ENCODE data around the gene MAP3K5.
A peak's percentile ranks its signal among the peaks of the same experiment; 100 is the strongest.
"Not testable (repeated sequence)": the region's sequence is repeated elsewhere in the genome, so short reads cannot be mapped to it uniquely, and the experiment has no call there.

MAP3K5 gene

DNA sequence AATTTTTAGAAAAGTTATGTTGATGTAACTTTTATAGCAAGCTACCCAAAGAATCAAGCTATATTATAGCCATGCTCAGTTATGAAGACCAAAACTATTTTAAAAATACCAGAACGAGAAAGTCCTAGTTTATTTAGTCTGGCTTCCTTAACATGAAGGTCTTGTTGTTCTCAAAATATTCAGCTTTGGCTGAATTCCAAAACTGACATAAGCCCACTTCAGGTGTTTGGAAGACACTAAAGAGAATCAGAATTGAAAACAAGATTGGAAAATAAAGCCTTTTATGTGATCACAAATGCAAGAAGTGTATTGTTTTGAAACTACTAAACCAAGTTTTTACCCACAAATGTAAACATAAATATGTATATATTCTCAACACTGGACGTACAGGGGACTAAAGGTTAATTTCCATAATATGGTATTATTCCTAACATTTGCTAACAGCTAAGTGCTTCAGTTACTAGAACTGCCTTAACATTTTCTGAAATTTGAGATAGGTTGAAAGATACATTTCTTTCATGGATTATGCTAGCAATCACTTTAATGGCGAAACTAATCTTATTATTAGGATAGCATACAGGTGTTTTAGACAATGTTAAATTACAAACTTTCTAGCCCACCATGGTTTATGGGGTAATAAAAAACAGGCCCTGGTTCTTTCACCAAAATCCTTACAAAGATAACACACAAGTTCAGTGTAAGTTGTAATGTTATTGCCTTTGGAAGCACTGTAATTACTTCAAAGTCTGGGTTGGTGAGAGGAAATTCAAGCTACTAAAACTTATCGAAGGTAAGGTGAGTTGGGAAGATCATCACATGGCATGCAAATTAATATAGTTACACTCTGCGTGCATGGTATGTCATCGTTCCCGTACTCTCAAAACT is 1.6 kb downstream of the MAP3K5 start:
- DNase-seq = peak; percentile 63

DNA sequence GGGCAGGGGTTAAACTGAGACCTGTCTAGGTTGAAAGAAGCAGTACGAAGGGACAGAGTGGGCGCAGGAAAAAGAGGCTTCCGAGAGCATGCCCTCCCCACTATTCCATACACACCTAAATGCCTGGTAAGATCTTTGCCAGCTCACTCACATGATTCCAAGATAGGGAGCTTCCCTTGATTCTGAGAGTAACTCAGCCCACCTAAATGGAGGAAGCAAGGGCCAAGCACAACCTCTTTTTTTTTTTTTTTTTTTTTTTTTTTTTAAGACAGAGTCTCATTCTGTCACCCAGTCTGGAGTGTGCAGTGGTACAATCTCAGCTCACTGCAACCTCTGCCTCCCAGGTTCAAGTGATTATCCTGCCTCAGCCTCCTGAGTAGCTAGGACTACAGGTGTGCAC is 2.8 kb downstream of the MAP3K5 start:
- DNase-seq = not testable (repeated sequence)

DNA sequence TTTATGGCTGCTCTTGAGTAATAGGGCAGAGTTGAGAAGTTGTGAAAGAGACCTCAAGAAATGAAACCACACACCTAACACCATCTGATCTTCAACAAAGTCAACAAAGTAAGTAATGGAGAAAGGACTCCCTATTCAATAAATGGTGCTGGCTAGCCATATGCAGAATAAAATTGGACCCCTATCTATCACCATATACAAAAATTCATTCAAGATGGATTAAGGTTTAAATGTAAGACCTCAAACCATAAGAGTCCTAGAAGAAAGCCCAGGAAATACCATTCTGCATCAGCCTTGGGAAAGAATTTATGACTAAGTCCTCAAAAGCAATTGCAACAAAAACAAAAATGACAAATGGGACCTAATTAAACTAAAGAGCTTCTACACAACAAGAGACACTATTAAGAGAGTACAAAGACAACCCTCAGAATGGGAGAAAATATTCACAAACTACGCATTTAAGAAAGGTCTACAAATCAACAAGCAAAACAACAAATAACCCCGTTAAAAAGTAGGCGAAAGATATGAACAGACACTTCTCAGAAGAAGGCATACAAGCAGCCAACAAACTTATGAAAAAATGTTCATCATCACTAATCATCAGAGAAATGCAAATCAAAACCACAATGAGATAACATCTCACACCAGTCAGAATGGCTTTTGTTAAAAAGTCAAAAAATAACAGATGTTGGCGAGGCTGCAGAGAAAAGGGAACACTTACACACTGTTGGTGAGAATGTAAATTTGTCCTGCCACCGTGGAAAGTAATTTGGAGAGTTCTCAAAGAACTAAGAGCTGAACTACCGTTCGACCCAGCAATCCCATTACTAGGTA is 4.0 kb downstream of the MAP3K5 start:
- no peak for DNase-seq

DNA sequence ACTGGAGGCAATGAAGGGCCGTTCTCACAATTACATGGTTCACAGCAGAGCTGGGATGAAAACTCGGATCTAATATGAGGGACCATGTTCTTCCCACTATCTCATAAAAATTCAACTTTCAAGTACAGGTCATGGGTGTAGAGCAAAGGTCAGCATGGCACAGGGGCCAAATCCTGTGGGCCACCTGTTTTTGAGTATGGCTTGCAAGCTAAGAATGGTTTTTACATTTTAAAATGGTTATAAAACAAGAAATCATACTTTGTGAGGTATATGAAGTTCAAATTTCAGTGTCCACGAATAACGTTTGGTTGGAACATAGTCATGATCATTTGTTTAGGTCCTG is 4.6 kb downstream of the MAP3K5 start:
- no peak for DNase-seq

DNA sequence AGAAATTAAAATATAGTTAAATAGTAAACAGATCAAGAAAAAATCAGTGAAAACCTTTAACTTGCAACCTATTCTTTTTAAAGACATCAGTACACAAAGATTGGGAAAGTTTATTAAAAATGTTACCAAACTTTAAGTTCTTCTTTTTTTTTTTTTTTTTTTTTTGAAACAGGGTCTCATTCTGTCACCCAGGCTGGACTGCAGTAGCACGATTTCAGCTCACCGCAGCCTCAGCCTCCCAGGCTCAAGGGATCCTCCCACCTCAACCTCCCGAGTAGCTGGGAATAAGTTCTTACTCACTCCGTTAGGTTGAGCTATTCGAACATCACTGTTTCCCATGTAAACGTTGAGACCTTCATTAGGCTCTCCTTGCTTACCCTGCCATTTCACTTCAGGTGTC is 5.6 kb downstream of the MAP3K5 start:
- no peak for DNase-seq

DNA sequence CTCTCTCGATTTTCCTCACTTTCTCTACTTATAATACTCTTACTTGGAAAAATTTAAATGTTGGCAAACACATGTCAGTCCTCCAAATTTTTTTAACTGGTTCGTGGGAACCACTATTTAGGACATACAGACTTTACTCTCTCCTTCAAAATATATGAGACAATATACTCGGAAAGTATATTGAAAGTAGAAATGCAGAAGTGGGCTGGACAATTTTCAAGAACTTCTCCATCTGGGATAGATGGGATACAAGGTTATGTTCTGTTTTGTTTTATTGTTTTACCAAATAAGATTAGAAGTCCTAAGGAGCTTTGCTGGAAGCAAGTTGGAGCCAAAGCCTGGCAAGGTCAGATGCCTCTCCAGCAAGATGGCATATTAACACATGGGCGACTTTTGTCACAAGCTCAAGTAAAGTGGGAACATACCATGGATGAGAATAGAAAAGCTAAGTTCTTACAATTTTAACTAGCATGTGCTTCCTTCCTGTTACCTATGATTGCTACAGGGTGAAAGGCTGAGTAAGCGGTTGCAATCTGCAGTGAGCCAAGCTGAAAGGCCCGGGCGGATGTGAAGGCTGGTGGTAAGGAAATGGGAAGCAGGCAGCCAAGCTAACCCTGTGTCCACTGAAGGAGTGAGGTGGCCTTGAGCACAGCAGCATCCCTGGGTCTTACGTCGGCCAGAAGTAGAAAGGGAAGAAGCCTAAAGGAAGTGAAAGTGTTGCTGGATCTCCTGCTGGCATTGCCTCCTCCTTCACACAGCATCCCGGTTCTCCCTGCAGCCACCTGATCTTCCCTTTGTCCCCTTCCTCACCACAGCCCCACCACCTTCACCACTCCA is 7.1 kb downstream of the MAP3K5 start:
- no peak for DNase-seq

DNA sequence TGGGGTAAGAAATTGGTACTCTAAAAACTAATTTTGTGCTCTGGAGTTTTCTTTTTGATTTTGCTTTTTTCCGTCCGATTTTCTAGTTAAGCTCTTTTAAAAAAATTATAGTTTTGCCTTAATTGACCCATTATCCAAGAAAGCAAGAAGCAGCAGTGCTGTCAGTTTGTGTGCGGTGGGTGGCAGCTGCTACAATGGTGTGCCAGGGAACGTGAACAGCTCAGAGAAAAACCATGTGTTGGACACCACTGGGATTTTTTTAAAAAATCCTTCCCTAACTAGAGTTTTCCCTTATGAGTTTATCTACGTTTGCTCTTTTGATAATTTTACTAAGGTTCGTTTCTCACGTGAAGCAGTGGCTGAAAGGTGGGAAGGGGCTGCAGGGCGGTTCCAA is 8.0 kb downstream of the MAP3K5 start:
- DNase-seq = no peak

DNA sequence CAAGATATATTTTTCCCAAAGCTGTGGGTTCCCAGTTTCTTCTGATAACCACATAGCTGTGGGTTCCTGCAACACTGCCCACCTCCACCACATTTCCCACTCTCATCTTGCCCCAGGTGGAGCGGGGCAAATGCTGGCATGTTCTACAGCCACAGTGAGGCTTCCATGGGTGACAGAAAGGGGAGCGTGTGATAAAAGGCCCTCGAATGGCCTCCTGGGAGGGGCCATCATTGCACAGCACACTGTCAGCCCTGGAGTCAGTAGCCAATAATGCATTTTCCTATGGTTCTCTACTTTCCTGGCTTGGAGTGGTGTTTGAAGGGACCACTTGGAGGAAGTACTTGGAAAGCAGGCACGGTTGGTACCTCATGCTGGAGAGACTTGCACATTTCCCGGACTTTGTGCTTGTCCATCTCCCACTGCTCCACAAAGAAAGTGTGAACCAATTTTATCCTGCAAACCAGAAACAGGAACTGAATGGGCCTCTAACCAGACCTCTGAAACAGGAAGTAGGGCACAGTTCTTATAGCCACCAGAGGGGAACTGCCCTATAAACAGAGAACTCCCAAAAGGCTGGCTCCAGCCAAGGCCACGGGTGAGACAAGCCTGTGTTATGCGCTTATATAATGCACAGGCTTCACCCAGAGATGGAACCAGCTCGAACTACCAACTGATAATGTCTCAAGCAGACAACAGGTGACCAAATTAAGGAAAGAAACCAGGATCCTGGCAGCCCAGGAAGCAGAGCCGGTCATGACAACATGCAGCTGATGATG is 8.6 kb downstream of the MAP3K5 start:
- DNase-seq = no peak

DNA sequence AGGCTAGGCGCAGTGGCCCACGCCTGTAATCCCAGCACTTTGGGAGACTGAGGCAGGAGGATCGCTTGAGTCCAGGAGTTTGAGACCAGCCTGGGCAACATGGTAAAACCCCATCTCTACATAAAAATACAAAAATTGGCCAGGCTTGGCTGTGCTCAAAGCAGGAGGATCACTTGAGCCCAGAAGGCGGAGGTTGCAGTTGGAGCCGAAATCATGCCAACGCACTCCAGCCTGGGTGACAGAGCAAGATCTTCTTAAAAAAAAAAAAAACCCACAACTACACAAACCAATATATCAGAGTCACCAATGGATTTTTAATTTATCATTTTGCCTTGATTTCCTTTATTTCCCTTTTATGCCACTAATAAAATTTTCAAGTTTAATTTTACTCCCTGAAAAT is 9.3 kb downstream of the MAP3K5 start:
- DNase-seq = no peak

DNA sequence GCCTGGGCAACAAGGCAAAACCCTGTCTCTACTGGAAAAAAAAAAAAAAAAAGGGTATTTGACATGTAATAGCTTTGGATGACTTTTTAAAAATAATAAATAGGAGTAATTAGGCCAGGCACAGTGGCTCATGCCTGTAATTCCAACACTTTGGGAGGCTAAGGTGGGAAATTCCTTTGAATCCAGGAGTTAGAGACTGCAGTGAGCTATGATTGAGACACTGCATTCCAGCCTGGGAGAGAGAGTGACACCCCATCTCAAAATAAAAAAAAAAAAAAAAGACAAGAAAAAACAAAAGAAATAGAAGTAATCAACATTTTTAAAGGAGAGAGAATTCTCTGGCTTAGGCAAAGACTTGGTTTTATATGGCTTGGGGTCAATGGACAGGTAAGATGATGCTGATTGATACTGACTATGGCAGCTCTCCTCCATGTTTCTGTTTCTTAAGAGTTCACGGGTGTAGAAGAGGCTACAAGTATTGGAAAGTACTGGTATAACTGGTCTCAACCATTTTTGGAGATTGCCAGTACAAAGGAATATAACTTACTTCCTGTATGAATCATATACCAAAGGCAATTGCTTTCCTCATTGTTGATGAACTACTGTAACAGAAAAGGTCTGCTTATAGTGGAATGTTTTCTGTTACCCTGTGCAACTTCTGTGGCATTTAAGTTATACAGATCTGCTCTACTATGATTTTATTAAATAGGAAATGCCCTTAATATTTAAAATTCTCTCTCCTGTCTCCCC is 10.1 kb downstream of the MAP3K5 start:
- DNase-seq = peak; percentile 33

DNA sequence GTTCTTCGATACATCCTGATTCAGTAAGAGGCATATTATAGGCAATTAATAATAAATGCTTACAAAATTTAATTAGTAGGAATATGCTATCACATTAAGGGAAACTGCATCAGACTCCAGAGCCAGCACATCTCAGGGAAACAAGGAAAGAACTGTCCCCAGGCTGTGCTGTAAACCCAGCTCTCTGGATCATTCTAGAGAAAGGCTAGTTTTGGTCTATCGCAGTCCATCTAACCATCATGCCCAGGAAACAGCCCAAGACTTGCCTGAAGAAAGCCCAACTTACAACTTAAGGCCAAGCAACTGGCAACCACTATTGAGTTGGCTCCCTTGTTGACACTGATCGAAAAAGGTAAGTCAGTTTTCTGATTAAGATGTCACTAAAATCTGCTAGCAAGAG is 11.3 kb downstream of the MAP3K5 start:
- DNase-seq = no peak

DNA sequence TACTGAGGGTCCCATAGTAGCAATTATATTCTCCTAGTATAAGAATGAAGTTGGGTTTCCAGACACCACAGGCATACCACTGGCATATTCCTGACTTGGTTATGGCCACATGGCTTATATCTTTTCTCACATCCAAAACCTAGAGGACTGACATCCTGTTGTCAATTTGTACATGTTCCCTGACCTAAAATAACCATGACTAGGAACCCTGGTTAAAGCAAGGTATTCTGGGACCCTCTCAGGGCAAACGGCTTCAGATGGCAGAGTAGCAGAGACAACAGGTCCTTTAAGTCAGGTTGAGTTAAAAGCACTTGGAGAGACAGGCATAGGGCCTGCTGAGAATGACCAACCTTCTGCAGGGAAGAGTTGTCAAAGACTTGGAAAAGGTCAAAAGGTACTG is 12.6 kb downstream of the MAP3K5 start:
- DNase-seq = no peak

DNA sequence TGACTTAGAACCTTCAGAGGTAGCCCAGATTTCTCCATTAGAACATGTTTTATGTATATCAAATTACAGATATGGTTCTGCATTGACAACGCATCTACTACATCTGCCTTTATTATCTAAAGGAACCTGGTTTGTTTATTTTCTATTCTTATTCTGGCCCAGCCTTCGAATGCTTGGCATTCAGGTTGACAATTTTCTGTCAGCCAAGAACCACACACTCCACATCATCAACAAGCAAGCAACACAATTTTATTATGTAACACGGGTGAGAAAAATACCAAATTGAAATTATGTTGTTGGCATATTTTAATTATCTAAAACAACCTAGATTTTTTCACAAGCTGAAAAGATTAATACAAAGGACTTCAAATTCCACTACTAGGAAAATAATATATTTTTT is 14.6 kb downstream of the MAP3K5 start:
- DNase-seq = no peak

DNA sequence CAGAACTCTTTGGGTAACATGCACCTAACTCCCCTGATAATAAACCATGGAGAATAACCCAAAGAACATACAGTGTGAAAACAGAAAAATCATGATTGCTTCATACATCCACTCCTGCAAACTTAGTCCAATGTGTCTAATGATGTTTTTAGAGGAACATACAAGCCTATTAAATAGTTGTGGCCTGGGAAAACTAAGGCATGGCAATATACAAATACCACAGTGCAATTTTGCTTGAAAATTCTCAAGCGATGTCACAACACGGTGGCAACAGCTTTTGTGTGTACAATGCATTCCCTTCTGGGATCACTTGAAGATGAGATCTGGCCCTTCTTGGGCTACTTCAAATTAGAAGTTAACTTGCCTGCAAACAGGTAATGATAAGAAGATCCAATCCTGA is 16.7 kb downstream of the MAP3K5 start:
- no peak for DNase-seq

DNA sequence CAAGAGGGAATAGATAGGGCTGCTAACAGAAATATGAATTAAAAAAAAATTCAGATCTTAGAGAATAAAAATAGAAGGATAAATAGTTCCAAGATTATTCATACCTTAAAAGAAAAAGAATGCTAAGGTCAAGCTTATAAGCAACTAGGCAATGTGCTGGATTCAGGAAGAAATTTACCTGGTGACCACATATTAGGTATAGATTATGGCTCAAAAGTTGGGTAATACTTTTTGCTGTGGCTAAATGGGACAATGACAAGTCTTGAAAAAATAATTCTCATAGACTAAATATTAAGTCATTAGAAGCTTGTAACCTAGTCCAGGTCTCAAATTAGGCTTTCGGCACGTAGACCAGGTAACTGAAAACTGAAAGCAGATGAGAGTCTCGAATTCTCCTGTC is 17.2 kb downstream of the MAP3K5 start:
- no peak for DNase-seq

DNA sequence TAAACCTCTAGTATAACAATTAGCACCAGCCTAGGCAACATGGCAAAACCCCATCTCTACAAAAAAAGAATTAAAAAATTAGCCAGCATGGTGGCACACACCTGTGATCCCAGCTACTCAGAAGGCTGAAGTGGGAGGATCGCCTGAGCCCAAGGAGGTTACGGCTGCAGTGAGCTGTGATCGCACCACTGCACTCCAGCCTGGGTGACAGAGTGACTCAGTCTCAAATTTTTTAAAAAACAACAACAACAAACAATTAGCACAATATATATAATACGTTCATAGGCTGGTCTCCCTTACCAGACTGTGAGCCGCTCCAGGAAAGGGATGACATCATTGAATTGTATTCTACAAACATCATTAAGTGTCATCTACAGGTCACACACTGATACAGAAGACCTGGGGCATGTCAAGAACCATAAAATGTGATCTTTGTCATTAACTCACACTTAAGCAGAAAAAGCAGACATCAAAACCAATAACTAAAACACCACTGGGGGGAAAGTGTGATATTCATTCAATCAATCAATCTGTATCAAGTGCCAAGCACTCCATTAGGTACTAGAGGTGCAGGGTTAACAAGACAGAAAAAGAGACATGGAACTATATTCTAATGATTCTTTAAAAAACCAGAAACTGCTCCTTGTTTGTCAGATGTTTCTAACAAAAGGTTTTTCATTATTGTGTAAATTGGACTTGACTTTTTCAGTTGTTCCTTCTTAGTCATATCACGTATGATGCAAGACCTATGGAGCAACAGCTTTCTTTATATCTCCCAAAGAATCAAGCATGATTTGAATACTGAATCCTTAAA is 17.8 kb downstream of the MAP3K5 start:
- no peak for DNase-seq

DNA sequence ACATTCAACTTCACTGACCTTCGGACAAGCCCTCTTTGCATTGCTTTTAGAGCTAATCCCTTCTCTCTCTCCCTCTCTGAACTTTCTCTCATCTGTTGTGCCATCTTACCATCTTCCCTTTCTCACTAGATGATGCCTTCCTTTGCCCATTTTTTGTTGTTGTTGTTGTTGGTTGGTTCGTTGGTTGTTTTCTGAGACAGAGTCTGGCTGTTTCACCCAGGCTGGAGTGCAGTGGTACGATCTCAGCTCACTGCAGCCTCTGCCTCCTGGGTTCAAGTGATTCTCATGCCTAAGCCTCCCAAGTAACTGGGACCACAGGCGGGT is 18.8 kb downstream of the MAP3K5 start:
- DNase-seq = no peak

DNA sequence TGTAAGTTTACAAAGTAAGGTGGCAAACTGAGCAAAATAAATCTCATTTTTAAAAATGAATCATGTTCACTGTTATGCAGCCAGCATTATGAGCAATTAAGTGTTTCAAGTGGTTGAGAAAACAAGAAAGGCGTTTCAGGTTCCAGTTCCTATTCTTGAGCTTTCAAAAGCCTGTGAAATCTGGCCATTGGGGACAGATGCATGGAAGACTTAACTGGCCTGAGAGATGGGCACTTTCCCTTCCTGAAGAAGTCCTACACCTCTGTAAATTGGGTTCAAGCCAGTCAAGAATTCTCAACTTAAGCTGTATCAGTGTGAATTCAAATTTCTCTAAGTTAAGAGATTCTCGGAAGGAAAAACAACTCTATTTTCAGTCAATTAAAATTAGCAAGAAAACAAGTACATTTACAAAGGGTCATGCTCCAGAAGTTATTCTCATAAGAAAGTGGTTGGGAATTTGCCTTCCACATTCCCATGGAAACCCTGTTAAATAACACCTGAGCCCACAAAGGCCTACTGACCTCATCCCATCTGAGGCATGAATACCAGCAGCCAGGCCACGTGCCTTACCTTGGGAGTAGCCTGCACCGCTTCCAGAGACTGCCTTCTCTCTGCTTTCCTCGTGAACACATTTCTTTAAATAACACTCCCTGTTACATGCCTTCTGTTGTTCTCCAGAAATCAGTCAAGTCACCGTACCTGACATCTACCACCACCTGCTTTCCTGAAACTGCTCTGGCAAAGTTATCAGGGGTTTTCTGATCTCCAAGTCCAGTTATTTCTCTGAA is 19.4 kb downstream of the MAP3K5 start:
- peak; percentile 89 for DNase-seq

DNA sequence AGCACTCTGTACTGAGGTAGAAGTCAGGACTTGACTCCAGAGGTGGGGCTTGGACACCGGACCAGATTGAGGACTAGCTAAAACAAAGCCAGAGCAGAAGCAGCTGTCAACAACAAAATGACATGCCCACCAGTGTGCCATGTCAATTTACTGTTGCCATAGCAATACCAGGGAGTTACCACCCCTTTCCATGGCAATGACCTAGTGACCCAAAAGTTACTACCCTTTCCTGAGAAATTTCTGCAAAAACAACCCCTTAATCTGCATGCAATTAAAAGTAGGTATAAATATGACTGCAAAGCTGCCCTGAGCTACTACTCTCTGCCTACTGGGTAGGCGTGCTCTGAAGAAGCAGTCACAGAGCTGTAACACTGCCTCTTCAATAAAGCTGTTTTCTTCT is 21.0 kb downstream of the MAP3K5 start:
- no peak for DNase-seq

DNA sequence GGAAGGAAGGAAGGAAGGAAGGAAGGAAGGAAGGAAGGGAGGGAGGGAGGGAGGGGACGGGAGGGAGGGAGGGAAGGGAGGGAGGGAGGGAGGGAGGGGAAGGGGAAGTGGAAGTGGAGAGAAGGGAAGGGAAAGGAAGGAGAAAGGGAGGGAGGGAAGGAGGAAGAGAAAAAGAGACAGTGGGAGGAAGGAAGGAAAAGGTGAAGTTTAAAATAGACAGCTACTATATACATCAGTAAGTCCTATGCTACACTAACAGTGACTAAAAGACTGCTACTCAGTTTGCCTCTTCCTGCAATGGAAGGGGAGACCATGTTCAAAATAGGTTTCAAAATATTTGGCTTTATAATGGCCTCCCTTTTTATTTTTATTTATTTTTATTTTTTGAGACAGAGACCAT is 22.5 kb downstream of the MAP3K5 start:
- no peak for DNase-seq
